NCI-H2171 treated with DMSO at 0.1 percent for 48 hours (cell line): ENCODE results near the gene ROR2.
A peak's percentile ranks its signal among the peaks of the same experiment; 100 is the strongest.
"Not testable (repeated sequence)": the region's sequence is repeated elsewhere in the genome, so short reads cannot be mapped to it uniquely, and the experiment has no call there.

Source experiments
- DNase-seq: peaks from one replicate; lab custom pipeline; 2025; lab: John Stamatoyannopoulos, UW

Gene ROR2

GRCh38 chr9:91949946-91950664, at the start of gene ROR2:
ROR2 (minus strand) TSS chr9:91950228.
- peak; percentile 34 for DNase-seq

- no peak for DNase-seq
Observed at GRCh38 chr9:91995000-91995655, 45.1 kb upstream of the ROR2 start.

GRCh38 chr9:91994422-91994821, 44.4 kb upstream of the ROR2 start:
- peak; percentile 8 for DNase-seq

GRCh38 chr9:91992461-91993041, 42.5 kb upstream of the ROR2 start:
- peak; percentile 25 for DNase-seq

GRCh38 chr9:91991721-91992341, 41.8 kb upstream of the ROR2 start:
- no peak for DNase-seq

- DNase-seq, result no peak
Observed at GRCh38 chr9:91986248-91986647, 36.2 kb upstream of the ROR2 start.

GRCh38 chr9:91985692-91986091, 35.7 kb upstream of the ROR2 start:
- DNase-seq, result no peak

- no peak for DNase-seq
Observed at GRCh38 chr9:91978740-91979414, 28.8 kb upstream of the ROR2 start.

- DNase-seq, result not testable (repeated sequence)
Observed at GRCh38 chr9:91975254-91975653, 25.2 kb upstream of the ROR2 start.

- DNase-seq, result no peak
Observed at GRCh38 chr9:91972711-91973110, 22.7 kb upstream of the ROR2 start.

- DNase-seq, result no peak
Observed at GRCh38 chr9:91972076-91972626, 22.1 kb upstream of the ROR2 start.

- no peak for DNase-seq
Observed at GRCh38 chr9:91967259-91967658, 17.2 kb upstream of the ROR2 start.

GRCh38 chr9:91966503-91966902, 16.5 kb upstream of the ROR2 start:
- DNase-seq, result no peak

GRCh38 chr9:91963711-91964240, 13.7 kb upstream of the ROR2 start:
- no peak for DNase-seq

- DNase-seq, result no peak
Observed at GRCh38 chr9:91960367-91960766, 10.3 kb upstream of the ROR2 start.

- DNase-seq, result no peak
Observed at GRCh38 chr9:91958174-91958573, 8.1 kb upstream of the ROR2 start.

GRCh38 chr9:91954841-91955471, 4.9 kb upstream of the ROR2 start:
- DNase-seq, result peak; percentile 48

- no peak for DNase-seq
Observed at GRCh38 chr9:91953718-91954117, 3.7 kb upstream of the ROR2 start.

GRCh38 chr9:91951944-91952520, 2.0 kb upstream of the ROR2 start:
- no peak for DNase-seq

GRCh38 chr9:91949392-91949945, 559 bp downstream of the ROR2 start:
- DNase-seq, result peak; percentile 34
